Thoracic aorta (tissue), 2 donors: Measurements from ENCODE around the gene ENOX1. TPM values are rescaled to one million over a fixed set of nuclear protein-coding genes. Genes with fewer than 3 reads are reported as not detected.

Experiments
- ATAC-seq: fragments of 150-250 bp; one replicate; pipeline ENCODE4 v1.8.0; 2017; ENCODE audit warnings: low read depth; ENCODE audit not compliant: insufficient number of reproducible peaks, low FRiP score
- DNase-seq: peaks from one replicate; pipeline ENCODE4 v3.0.0-alpha.2; 2020; ENCODE audit warnings: low spot score
- H3K27ac ChIP-seq, 2 donors: fragments of 200-600 bp; sonication (generic); 1 replicate in 1 of 2; 2 replicates in 1 of 2; pipeline ENCODE4 v1.5.1; 2016; ENCODE audit warnings: mild to moderate bottlenecking in 2 of 2, moderate library complexity in 2 of 2
- H3K27me3 ChIP-seq: fragments of 200-600 bp; sonication (generic); replicated peaks from 2 replicates; pipeline ENCODE4 v1.6.0; 2016; ENCODE audit warnings: mild to moderate bottlenecking; ENCODE audit not compliant: insufficient read depth
- H3K36me3 ChIP-seq: fragments of 200-600 bp; sonication (generic); one replicate; pipeline ENCODE4 v1.5.1; 2016
- H3K4me1 ChIP-seq, 2 donors: fragments of 200-600 bp; sonication (generic); 1 replicate in 1 of 2; 2 replicates in 1 of 2; pipeline versions ENCODE4 v1.5.1 to v1.6.0; 2016; ENCODE audit warnings: low read depth in 2 of 2, mild to moderate bottlenecking in 1 of 2; ENCODE audit not compliant: control insufficient read depth in 1 of 2
- H3K4me3 ChIP-seq: fragments of 200-600 bp; sonication (generic); 2 replicates; pipeline ENCODE4 v1.5.1; 2016; ENCODE audit warnings: mild to moderate bottlenecking
- H3K9me3 ChIP-seq: fragments of 200-600 bp; sonication (generic); 2 replicates; pipeline ENCODE4 v1.5.1; 2016
- total RNA-seq, 2 donors: library from RNA; depleted of rRNA; stranded (reverse); fragments of >200 nt; gene quantifications; one replicate each; pipeline versions ENCODE4 v1.1.0 to v1.2.3, GENCODE V29; 2016
- TF ChIP-seq, protein P1 (sequence below): fragments of 200-600 bp; sonication (generic); IDR thresholded peaks from one replicate; pipeline ENCODE4 v1.5.1; 2019; ENCODE audit warnings: antibody characterized with exemption

ENOX1 gene
- total RNA-seq, 2 donors from 2014 or later, result 0.41 to 2.3 TPM

DNA sequence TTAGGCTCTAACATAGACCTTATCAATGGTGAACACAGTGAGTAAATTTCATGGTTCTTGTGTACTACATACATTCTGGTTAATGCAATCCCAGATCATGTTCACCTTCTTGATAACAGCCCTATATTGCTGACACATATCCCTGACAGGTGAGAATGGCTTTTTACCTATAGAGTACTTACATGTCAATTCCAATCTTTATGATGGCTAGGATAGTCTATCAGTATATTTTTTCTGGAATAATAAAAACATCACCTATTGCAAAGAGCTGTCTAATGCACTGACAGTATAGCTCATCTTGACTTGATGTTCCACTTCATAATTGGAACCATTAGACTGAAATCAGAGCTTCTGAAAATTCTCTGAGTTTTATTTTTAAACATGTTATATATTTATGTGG, 199.4 kb downstream of the ENOX1 start:
- Histone ChIP-seq H3K27ac (no peak overlapping the region), H3K36me3 (no peaks in the 10 kb centered on the region), H3K4me1 (no peaks in the 10 kb centered on the region), H3K9me3 (no peaks in the 10 kb centered on the region), H3K27me3 (no peaks in the 10 kb centered on the region), H3K4me3 (no peak overlapping the region)
- no peak for ATAC-seq
- no peak for DNase-seq
- TF ChIP-seq, protein P1, sequence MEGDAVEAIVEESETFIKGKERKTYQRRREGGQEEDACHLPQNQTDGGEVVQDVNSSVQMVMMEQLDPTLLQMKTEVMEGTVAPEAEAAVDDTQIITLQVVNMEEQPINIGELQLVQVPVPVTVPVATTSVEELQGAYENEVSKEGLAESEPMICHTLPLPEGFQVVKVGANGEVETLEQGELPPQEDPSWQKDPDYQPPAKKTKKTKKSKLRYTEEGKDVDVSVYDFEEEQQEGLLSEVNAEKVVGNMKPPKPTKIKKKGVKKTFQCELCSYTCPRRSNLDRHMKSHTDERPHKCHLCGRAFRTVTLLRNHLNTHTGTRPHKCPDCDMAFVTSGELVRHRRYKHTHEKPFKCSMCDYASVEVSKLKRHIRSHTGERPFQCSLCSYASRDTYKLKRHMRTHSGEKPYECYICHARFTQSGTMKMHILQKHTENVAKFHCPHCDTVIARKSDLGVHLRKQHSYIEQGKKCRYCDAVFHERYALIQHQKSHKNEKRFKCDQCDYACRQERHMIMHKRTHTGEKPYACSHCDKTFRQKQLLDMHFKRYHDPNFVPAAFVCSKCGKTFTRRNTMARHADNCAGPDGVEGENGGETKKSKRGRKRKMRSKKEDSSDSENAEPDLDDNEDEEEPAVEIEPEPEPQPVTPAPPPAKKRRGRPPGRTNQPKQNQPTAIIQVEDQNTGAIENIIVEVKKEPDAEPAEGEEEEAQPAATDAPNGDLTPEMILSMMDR, result no peak

GRCh38 chr13:43584751-43585150, 202.0 kb downstream of the ENOX1 start:
- no peak for DNase-seq
- ATAC-seq, result no peak
- no peaks in the 10 kb centered on the region for H3K4me1 ChIP-seq

DNA sequence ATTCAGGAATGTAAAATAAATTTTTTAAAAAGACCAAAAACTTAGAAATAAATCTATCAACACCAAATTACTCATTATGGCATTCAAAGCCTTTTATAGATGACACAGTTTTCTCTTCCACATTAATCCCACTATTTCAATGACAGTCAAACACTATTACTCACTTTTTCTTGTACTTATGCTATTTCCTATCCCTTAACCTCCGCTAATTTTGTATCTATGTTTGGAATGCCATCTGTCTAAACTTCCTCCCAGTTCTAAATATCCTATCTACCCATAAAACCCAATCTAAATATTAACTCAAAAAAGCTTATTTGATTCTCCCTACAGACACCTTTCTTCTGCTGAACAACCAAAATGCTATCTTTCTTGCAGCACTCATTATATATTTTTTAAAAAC, 203.5 kb downstream of the ENOX1 start:
- no peak overlapping the region for H3K4me3 ChIP-seq
- no peaks in the 10 kb centered on the region for H3K27me3 ChIP-seq
- H3K27ac ChIP-seq, result no peak overlapping the region
- DNase-seq (no peak), ATAC-seq (no peak)
- no peaks in the 10 kb centered on the region for H3K4me1 ChIP-seq
- TF ChIP-seq, protein P1, result no peak
- no peaks in the 10 kb centered on the region for H3K9me3 ChIP-seq
- no peaks in the 10 kb centered on the region for H3K36me3 ChIP-seq

More at GRCh38 chr13:43584751-43585150, 202.0 kb downstream of the ENOX1 start:
- no peak overlapping the region for H3K27ac ChIP-seq
- no peaks in the 10 kb centered on the region for H3K9me3 ChIP-seq
- TF ChIP-seq, protein P1, result no peak
- H3K4me3 ChIP-seq, result no peak overlapping the region
- no peaks in the 10 kb centered on the region for H3K27me3 ChIP-seq
- no peaks in the 10 kb centered on the region for H3K36me3 ChIP-seq

GRCh38 chr13:43580280-43580679, 206.5 kb downstream of the ENOX1 start:
- Histone ChIP-seq H3K4me1 (no peaks in the 10 kb centered on the region), H3K27ac (no peak overlapping the region), H3K4me3 (no peak overlapping the region), H3K9me3 (no peaks in the 10 kb centered on the region), H3K27me3 (no peaks in the 10 kb centered on the region), H3K36me3 (no peaks in the 10 kb centered on the region)
- ATAC-seq (no peak), DNase-seq (no peak)
- TF ChIP-seq, protein P1, result no peak

DNA sequence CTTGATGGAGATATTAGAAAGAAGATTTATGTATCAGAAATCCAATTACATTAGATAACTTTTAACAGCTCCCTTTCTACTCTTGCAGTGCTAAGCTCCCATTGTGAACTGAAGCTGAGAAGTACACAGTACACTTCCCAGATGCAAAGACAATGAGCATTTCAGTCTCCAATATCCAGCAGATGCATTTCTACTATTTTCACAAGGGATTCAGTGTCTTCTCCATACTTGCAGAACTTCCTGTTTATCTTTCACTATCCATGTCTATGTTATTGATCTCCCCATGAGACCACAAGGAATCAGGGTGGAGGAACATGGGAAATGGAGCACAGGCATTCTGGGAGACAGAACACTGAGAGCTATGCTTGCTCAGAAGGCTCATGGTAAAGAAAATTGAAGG, 207.5 kb downstream of the ENOX1 start:
- H3K27me3 ChIP-seq, result no peaks in the 10 kb centered on the region
- no peaks in the 10 kb centered on the region for H3K9me3 ChIP-seq
- H3K36me3 ChIP-seq, result no peaks in the 10 kb centered on the region
- no peak overlapping the region for H3K4me3 ChIP-seq
- no peak for DNase-seq
- no peaks in the 10 kb centered on the region for H3K4me1 ChIP-seq
- no peak overlapping the region for H3K27ac ChIP-seq
- ATAC-seq, result no peak
- TF ChIP-seq, protein P1, result no peak
